HEK293T (cell line): ENCODE data around the gene RETSAT.

Experiments
- FOXA1 ChIP-seq: fragments of 450-650 bp; IDR thresholded peaks from 2 replicates; pipeline ENCODE4 v1.6.1; 2016; ENCODE audit warnings: mild to moderate bottlenecking
- FOXM1 ChIP-seq: fragments of 450-650 bp; IDR thresholded peaks from 2 replicates; pipeline ENCODE4 v1.6.1; 2017; ENCODE audit warnings: mild to moderate bottlenecking, borderline replicate concordance
- SP1 ChIP-seq: fragments of 450-650 bp; IDR thresholded peaks from 2 replicates; pipeline ENCODE4 v1.6.1; 2017
- SUZ12 ChIP-seq: fragments of 450-650 bp; IDR thresholded peaks from 2 replicates; pipeline ENCODE4 v1.6.1; 2016; ENCODE audit warnings: mild to moderate bottlenecking
- TARDBP ChIP-seq: fragments of 450-650 bp; IDR thresholded peaks from 2 replicates; pipeline ENCODE4 v1.6.1; 2016
- ZNF384 ChIP-seq: fragments of 450-650 bp; IDR thresholded peaks from 2 replicates; pipeline ENCODE4 v1.6.1; 2016
- TF ChIP-seq, protein P1 (sequence below): fragments of 450-650 bp; IDR thresholded peaks from 2 replicates; pipeline ENCODE4 v1.6.1; 2016

DNA sequence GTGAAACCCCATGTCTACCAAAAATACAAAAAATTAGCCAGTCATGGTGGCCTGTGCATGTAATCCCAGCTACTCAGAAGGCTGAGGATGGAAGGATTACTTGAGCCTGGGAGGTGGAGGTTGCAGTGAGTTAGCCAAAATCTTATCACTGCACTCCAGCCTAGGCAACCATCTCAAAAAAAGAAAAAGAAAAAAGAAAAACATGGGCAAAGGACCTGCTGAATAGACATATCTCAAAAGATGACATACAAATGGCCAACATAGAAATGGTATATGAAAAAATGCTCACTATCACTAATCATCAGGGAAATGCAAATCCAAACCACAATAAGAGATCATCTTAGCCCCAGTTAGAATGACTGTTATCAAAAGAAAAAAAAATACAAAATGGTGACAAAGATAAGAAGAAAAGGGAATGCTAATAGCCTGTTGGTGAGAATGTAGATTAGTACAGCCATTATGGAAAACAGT lies 25.1 kb downstream of the RETSAT start:
- TF ChIP-seq TARDBP (no peak), SUZ12 (no peak), ZNF384 (no peak), FOXM1 (no peak), FOXA1 (no peak), SP1 (no peak)
- TF ChIP-seq, protein P1, sequence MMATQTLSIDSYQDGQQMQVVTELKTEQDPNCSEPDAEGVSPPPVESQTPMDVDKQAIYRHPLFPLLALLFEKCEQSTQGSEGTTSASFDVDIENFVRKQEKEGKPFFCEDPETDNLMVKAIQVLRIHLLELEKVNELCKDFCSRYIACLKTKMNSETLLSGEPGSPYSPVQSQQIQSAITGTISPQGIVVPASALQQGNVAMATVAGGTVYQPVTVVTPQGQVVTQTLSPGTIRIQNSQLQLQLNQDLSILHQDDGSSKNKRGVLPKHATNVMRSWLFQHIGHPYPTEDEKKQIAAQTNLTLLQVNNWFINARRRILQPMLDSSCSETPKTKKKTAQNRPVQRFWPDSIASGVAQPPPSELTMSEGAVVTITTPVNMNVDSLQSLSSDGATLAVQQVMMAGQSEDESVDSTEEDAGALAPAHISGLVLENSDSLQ = no peak
